ENCODE measurements around the gene HOXA2.

HOXA2 gene

DNA sequence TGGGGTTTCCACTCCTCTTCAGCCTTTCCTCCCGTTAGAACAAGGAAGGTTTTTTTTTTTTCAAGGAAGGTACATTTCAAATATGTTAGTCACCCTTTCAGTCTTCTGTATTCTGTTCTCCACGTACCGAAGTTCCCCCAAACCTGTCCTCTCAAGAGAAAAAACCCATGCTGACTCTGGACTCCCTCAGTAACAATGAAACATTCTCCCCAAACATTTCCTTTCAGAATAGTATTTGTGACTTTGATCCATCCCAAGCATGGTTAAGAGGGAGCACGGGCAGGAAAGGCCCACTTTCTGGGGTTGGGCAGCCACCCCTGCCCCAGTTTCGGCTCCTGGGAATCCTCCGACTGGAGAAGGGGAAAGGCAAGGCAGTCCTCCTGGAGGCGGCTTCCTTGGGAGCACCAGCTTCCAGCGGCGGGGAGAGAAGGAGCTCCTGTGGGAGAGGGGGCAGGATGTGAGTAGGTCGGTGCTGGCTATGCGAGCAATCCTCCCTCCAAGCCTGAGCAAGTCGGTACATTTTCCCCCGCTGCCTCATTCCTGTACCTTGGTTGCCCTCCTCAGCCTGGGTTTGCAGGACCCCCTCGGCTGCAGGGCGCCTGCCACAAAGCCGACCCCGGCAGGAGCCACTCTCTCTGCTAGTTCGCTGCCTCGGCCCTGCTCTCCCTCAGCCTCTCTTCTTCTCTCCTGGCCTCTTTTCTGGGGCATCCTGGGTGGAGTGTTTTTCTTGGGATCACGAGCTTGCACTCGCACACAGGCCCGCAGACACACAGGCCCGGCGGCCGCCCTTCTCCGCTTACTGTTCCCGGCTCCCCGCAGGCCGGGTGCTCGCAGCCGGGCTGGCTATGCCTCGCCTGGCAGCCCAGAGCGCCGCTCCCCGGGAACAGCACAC, 4.6 kb downstream of the HOXA2 start:
- DNase-seq, result no peak

DNA sequence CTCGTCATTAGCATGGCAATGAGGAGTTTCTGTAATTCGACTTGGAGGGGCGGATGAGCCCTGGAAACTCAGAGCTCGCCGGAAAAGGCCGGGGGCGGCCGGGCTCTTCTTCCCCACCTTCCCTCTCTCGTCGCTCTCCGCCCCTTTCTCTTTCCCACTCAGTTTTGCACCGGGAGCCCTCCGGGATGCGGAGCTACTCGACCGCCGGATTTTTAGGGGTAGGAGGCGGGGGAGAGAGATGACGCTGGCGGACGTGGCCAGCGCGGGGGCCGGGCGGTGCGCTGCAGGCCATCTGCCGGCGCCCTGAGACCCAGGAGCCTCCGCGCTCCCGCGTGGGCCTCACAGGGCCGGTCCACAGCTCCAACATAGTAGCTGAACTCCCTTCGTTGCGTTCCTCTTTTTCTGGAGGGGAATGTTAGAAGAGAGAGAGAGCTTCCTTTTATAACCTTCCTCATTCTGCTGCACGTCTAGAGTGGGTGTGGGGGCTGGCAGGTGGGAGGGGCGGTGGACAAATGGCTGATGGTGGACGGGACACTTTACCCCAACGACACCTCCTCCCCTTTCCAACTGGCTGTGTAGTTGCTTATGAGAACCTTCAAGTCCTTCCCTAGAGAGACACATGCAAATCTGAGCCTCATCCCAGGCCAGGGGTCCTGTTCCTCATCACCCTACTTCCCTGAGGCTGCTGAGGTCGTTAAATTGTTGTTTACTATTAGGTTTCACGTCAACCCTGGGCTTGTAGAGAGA, 5.5 kb downstream of the HOXA2 start:
- no peak for DNase-seq

DNA sequence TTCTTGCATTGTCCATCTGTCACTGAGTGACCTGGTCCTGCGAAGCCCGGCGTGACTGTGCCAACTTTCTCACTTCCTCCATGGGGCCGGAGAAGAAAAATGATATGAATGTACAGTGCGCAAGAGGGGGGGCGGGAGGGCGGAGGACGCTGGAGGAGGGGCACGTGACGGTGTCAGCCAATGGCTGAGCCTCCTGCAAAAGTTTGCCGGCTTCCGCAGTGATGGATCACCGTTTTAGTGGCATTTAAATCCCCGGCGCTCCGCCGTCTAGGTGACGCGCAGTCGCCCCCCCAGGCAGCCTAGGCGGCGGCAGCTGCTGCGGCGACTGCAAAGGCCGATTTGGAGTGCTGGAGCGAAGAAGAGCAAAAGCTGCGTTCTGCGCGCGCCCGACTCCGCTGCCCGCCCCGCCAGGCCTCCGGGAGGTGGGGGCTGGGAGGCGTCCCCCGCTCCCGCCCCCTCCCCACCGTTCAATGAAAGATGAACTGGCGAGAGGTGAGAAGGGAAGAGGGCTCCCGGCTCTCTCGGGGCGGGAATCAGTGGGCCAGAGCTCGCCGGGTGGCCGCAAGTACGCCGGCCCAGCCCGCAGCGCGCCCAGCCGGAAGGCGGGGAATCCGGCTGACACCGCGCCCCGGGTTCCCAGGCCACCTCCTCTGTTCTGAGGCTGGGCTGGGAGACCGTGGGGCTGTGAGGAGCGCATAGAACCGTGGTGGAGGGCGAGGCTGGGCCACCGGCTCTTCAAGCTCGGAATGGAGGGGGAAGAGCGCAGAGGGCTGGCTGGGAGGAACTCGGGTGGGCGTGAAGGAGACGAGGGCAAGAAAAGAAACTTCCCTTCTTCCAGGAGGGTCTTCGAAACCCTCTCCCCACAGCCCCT, 6.4 kb downstream of the HOXA2 start, which contains the start of gene HOXA1:
Gene HOXA1 (minus strand): TSS at position 104 of the 871 bp plus-strand sequence. CDS start 88 bp downstream, at position 16.
- DNase-seq, result peak; percentile 87

DNA sequence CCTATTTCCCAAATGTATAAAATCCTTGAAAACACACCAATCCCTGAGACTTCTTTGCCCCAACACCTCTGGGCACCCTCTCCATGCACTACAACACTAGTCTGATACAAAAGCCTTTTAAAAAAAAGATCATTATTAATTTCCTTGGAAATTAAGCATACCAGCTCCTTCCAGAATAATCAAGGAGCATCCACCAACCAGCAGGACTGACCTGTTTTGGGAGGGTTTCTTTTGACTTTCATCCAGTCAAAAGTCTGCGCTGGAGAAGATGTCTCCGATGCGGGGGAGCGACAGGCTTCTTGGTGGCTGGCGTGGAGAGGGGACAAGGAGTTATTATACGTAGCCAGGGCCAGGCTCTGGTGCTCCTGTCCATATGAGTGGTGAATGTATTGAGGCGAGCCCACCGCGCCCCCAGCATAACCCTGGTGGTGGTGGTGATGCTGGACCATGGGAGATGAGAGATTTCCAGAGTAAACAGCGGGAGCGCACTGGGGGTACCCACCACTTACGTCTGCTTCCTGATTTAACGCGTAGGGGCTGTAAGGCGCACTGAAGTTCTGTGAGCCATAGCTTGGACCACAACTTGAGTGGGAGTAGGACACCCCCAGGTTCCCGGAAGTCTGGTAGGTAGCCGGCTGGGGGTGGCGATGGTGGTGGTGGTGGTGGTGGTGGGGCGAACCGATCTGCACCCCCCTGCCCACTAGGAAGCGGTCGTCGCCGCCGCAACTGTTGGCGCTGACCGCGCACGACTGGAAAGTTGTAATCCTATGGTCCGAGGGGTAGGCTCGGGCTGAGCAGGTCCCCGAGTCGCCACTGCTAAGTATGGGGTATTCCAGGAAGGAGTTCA, 7.2 kb downstream of the HOXA2 start:
- DNase-seq, result no peak

DNA sequence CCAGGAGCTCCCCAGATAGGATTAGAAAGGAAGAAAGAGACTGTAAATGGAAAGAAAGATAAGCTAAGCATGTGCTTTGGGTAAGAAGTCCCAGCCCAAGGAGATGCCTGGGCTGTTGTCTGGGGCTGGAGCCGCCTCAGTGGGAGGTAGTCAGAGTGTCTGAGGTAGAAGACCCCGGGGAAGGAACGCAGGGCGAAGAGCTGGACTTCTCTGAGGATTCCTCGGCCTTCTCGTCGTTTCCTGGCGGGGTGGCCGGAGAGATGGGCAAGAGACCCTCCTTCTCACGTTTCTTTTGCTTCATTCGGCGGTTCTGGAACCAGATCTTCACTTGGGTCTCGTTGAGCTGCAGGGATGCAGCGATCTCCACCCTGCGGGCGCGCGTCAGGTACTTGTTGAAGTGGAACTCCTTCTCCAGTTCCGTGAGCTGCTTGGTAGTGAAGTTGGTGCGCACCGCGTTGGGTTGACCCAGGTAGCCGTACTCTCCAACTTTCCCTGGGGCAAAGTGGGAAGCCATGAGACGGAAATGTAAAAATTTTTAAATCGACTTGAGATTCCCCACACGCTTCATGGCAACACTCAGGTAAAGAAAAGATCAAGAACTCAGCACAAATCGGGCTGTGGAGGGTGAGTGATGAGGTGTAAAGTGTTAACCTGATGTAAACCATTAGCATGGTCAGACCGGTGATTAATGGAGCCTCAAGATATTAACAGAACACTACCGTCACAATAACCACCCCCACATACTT, 8.0 kb downstream of the HOXA2 start:
- DNase-seq, result no peak

DNA sequence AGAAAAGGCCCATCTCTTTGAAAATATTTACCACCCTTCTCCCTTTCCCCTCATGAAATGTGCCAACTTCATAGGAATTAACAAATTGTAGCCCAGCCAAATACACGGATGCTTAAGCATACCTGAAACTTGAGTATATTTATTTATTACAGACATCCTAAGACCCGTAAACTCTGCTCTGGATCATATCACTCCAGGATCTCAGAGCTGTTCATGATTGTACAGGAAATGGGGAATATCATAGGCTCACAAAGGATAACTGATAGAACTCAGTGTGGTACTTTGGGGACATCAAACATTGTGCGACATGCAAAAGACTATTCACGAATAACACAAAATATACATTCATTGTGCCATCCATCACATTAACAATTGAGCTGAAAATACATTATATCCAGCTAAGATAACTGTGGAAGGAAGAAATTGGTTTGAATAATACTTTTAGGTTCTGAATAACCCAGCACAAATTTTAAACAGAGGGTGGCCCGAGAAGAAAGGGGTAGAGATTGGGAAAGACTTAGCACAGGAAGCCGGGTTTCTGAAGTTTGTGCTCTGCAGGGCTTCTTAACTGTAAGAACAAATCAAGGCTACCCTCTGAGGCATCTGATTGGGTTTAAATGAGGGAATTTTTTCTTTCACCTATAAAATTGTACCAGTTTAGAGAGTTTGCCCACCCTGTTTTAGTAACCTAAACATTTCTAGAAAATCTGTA, 9.1 kb downstream of the HOXA2 start:
- no peak for DNase-seq

DNA sequence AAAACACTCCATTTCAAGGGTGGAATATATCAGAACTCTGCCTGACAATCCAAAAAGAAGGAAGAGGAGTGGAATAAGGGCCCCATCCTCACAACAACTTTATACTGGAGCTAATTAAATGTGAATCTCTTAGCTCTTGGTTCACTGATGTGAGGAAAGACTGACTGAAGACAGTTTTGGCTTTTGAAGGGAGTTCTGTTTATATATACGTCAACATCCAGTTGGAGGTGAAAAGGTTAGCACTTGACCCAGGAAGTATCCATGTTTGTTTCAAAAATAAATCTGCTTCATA, 9.7 kb downstream of the HOXA2 start:
- no peak for DNase-seq

DNA sequence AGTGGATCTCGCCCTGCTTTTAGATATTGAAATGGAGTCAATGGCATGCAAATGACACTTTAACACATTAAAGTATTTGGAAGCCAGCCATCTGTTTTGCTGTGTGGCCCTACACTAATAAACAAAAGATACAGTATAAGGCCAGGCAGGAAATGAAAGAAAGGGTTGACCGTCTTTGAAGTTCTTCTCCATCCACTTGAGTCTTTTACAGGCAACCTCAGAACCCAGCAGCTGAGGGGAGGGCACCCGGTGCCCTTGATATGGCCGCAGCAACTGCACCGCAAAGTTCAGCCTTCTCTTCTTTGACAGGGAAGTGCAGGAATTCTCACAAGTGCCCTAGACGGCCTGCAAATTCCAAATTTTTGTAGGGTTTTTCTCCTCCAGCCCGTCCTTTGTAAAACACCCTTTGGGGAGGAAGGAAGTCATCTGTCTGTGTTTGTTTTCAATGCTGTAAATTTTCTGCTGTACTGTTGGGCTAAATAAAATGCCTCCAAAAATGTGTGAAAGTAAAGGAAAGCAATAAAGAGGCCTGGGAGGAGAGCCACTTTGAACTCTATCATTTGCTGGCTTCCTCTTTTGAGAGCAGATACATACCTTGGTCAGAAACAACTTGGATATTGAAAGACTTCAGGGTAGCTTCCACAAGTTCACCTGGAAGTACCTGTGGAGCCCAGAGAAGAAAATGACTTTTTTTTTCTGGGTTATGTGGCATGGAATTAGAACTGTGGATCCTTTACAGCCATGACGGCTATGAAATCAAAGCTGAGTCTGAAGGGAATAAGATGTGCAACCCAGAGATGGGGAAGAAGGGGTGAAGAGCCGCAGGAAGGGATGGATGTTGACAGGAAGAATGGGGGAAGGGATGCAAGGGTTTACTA, 10.3 kb downstream of the HOXA2 start:
- no peak for DNase-seq

DNA sequence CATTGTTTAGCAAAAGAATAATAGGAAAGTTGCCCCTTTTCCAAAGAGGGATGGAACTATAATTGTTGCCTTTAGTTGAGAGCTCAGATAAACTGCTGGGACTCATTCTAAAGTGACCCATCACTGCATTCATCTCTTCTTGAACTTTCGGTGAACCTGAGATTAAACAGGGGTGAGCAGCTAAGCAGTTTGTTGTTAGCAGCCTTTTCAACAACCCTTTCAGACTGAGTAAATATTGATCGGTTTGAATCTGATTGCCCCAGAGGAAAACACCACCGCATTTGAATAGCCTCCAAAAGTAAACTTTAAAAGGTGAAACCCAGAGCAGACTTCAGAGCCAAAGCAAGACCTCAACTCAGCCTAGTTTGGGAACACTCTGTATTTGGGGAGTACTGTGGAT, 11.4 kb downstream of the HOXA2 start:
- no peak for DNase-seq

DNA sequence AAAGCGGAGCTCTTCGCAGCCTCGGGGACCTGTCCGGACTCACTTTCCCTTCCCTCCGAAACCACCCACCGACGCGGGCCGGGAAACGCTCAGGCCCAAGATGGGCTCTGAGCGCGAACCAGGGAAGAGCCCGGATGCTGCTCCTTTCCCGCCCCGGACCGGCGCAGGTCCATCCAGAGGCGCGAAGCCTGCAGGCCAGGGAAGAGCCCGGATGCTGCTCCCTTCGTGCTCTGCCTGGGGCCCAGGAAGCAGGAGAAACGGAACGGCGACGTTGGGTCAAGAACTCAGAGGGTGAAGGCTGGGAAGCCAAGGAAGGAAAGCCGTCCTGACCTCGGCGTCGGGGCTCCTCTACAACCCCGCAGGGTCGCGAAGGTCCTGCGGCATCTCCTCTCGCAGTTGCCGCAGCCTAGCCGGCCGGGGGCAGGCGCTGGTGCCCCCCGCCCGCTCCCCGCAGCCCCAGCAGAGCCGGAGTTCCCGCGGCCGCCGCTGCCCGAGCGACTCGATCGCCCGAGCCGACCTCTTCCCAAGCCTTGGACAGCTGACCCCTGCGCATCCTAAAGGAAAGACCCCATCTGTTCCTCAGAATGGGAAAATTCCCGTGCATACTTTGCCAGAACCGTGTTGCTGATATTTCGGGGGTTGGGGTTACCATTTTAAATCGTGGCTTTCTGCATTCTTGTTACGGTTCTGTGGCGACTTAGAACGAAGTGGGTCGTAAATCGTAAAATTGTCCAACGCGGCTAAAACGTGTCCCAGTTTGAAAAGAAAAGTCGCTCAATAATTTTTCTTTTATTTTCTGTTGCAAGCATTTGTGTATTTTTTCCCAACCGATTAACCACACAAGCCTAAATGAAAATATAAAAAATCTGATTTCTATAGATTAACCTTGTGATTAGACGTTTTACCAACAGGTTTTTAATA, 14.2 kb downstream of the HOXA2 start:
- DNase-seq, result no peak

DNA sequence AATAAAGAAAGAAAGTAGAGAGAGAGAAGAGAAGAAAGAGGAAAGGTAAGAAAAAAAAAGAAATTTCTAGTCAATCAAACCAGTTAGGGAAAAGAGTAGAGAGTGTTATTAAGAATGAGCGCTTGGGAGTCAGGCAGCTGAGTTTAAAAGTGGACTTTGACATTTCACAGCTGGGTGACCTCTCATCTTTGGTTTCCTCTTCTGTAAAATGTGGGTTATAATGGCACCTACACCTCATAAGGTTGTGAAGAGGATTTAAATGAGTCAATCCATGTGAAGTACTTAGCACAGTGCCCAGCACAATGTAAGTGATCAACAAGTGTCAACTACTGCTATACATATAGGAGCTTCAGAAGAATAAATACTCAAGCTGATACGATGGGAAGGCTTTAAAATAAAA, 18.8 kb downstream of the HOXA2 start:
- DNase-seq, result no peak

DNA sequence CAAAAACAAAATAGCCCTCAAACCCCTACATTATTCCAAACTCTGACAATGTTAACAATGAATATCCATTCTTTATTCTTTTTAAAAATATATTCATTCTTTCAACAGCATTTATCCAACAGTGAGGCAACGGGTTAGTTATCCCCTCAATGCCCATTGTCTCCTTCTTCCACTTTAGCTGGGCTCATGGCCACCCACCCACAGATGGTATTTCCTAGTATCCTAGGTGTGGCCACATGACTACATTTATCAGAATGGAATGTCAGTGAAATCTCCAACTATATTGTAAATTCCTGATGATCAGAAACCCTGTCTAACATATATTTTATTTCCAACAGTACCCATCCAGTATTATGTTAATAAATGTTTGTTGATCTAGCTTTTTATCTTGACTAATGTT, 20.3 kb downstream of the HOXA2 start:
- peak; percentile 52 for DNase-seq

DNA sequence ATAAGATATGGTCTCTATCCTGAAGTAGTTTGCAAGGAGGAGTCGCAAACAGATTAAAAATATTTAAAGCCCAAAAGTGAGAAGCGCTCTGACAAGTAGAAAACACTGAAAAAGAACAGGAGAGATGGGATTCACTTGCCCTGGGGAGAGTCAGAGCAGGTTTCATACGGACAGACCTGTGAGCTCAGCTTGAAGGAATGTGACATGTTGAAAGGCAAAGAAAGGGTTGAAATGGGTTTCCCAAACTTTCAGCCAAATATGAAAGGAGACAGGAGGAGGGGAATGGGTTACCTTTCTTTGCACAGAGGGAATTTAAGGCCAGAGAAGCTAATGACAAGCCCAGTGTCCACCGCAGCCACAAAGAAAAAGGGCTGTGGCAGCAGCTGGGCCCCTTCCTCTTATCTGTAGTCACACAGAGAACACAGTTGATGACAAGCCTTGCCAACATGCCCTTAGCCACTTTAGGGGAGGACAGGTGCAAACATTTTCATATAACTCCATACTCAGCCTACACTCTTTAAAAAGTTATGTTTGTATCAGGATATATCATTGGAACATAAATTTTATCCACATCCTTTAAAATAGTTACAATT, 21.5 kb downstream of the HOXA2 start:
- peak; percentile 29 for DNase-seq

DNA sequence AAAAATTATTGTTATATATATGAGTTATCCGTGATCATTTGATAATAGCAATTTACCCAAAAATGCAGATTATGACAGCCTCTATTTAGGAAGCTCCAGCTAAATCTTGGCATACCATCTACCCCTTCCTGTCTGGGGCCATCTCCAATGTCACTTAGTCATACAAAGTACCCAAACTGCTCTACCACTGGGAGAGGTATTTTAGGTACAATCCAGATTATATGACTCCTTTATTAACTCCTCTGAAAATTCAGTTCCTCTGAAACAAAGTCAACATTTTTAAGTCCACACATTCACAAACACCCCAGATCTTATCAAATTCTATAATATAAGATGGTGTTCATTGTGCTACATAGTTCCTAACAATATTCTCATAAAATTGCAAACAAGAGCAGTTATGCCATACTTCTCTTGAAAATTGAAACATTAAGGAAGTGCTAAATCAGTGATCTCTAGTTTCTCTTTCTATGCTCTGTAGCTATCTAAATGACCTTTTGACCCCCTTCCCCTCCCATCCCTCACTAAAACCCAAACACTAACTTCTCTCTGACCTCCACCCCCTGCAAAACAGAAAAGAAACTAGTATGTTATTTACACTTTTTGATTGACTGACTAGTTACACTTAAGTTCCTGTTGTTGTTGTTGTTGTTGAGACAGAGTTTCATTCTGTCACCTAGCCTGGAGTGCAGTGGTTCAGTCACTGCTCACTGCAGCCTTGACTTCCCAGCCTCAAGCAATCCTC, 23.1 kb downstream of the HOXA2 start:
- no peak for DNase-seq

DNA sequence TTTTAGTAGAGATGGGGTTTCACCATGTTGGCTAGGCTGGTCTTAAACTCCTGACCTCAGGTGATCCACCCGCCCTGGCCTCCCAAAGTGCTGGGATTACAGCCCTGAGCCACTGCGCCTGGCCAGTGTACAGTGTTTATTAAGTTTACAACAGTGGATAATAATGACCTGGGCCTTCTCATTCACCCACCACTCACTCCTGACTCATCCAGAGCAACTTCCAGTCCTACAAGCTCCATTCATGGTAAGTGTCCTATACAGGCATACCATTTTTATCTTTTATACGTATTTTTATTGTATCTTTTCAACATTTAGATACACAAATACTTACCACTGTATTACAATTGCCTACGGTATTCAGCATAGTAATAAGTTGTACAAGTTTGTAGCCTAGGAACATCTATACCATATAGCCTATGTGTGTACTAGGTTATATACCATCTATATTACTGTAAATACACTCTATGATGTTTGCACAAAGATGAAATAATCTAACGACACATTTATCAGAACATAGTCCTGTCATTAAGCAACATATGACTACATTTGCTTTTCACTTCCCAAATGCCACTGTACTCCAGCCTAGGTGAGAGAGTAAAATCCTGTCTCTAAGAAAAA, 23.8 kb downstream of the HOXA2 start:
- no peak for DNase-seq

DNA sequence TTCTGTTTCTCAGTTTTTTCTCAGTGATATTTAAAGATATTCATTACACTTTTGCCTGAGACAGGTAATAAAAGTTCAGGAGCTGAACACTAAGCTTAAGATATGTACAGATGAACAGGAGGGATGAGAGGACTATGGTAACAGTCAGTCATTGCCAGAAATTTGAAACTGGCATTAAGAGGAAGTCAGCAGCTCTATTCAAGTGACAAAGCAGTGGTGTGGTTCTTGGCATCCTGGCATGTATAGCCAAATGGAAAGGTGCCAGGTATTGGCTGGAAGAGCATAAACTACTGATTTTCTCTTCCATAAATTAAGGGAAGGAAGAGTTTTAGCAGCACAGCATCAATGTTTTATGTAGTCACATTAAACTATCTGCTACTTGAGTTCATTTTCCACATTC, 29.4 kb downstream of the HOXA2 start:
- DNase-seq, result no peak

Measured in kidney glomerular epithelial cell (primary cell).